ENCODE data around the gene PAK6. TPM values are rescaled to one million over a fixed set of nuclear protein-coding genes. Genes with fewer than 3 reads are reported as not detected.
A peak's percentile ranks its signal among the peaks of the same experiment; 100 is the strongest.

The PAK6 gene
- total RNA-seq, 4 donors from 2014 or later: 0.33 to 0.52 (median 0.45) TPM; not detected in 1

DNA sequence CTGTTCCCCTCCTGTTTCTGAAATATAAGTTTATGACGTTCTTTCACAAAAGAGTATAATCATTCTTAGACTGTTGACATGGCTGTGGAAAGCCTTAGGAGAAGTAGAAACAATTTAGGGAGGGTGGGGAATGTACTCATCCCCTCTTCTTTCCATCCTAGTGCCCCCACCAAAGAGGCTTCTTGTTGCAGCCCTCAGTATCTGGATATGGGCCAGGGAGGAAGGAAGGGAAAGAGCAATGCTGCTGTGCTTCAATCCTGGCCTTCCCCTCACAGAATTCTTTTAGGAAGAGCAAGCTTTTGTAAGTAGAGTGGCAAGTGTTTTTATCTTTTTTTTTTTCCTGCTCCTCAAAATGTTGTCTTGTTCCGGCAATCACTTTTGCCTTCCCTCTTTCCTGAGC lies 86.3 kb downstream of the PAK6 start:
- Histone ChIP-seq H3K27ac (replicated peaks in 1 of 4) (peak overlapping the region; percentile 92 to 98 (median 96)), H3K27me3 (no peaks in the 10 kb centered on the region), H3K9me3 (no peaks in the 10 kb centered on the region), H3K36me3 (peaks cover 0 to 5% (median 0%) of the 10 kb centered on the region in 4 donors), H3K4me1 (peaks cover 58 to 89% (median 82%) of the 10 kb centered on the region in 4 donors), H3K4me3 (peak overlapping the region; percentile 86 to 95 (median 95))
- DNase-seq (ENCODE audit: extremely low spot score): no peak
- intact Hi-C loops (cut with DNase I): no loop called here
- TF ChIP-seq, protein P1, sequence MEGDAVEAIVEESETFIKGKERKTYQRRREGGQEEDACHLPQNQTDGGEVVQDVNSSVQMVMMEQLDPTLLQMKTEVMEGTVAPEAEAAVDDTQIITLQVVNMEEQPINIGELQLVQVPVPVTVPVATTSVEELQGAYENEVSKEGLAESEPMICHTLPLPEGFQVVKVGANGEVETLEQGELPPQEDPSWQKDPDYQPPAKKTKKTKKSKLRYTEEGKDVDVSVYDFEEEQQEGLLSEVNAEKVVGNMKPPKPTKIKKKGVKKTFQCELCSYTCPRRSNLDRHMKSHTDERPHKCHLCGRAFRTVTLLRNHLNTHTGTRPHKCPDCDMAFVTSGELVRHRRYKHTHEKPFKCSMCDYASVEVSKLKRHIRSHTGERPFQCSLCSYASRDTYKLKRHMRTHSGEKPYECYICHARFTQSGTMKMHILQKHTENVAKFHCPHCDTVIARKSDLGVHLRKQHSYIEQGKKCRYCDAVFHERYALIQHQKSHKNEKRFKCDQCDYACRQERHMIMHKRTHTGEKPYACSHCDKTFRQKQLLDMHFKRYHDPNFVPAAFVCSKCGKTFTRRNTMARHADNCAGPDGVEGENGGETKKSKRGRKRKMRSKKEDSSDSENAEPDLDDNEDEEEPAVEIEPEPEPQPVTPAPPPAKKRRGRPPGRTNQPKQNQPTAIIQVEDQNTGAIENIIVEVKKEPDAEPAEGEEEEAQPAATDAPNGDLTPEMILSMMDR (IDR thresholded peaks at IDR 0.05): no peak
- TF ChIP-seq POLR2A (IDR thresholded peaks at IDR 0.05; ENCODE audit: low read depth) (no peak), POLR2AphosphoS5 (IDR thresholded peaks at IDR 0.05) (no peak), EP300 (IDR thresholded peaks at IDR 0.05) (no peak)
- WGBS: 43% methylated on average over 2 of the region's 2 CpGs

DNA sequence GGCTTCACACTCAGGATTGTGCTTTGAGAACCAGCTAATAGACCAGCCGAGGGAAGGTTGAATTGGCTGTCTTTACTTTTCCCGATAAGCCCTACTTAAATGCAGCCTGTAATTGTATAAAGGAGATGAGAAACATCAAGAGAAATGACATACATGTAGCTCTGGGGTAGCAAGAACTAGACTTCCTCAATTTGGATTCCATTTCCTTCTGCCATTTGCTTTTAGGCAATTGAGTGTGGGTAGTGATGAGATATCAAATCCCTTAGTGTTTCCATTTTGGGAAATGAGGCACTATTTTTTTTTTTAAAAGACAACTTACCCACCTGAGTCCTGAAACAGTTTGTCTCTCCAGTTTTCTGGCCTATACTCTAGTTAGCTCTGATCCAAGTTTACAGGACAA lies 86.8 kb downstream of the PAK6 start:
- TF ChIP-seq POLR2AphosphoS5 (IDR thresholded peaks at IDR 0.05): no peak
- no peak for TF ChIP-seq POLR2A (IDR thresholded peaks at IDR 0.05; ENCODE audit: low read depth)
- TF ChIP-seq, protein P1 (IDR thresholded peaks at IDR 0.05): no peak
- no peak for TF ChIP-seq EP300 (IDR thresholded peaks at IDR 0.05)
- Histone ChIP-seq H3K4me1 (peaks cover 63 to 91% (median 85%) of the 10 kb centered on the region in 4 donors), H3K27ac (replicated peaks in 1 of 4) (peak overlapping the region; percentile 92 to 98 (median 96)), H3K36me3 (peaks cover 0 to 5% (median 0%) of the 10 kb centered on the region in 4 donors), H3K27me3 (no peaks in the 10 kb centered on the region), H3K9me3 (no peaks in the 10 kb centered on the region), H3K4me3 (peak overlapping the region; percentile 86 to 95 (median 95))
- no peak for DNase-seq (ENCODE audit: extremely low spot score)
- intact Hi-C loops (cut with DNase I): no loop called here
- 65% methylated on average over 2 of the region's 2 CpGs for WGBS

Other genes with a start within 250 kb of the PAK6 start
- 100 to 1,000 TPM; 262 to 412 (median 301) TPM for gene SRP14, start 199.9 kb upstream of the PAK6 start, total RNA-seq
- gene BMF, start 130.2 kb upstream of the PAK6 start, total RNA-seq: 1 to 10 TPM; 4.6 to 8.3 (median 6.3) TPM
- gene BUB1B, start 78.0 kb upstream of the PAK6 start, total RNA-seq: 1 to 10 TPM in 1 of 4 donors, under 1 TPM in 2, not detected in 1; 0.06 to 1.3 (median 0.17) TPM
- gene ANKRD63, start 44.0 kb downstream of the PAK6 start, total RNA-seq: not detected
- gene PLCB2, start 68.9 kb downstream of the PAK6 start, total RNA-seq: 10 to 100 TPM in 1 of 4 donors, 1 to 10 TPM in 3; 5.8 to 13.3 (median 9.7) TPM
- 10 to 100 TPM; 39.0 to 41.3 (median 40.7) TPM for gene INAFM2, start 84.6 kb downstream of the PAK6 start, total RNA-seq
- 10 to 100 TPM; 22.9 to 82.6 (median 56.3) TPM for gene CCDC9B, start 101.9 kb downstream of the PAK6 start, total RNA-seq
- 1 to 10 TPM in 1 of 4 donors, not detected in 3; 1.8 TPM for gene PHGR1, start 112.0 kb downstream of the PAK6 start, total RNA-seq
- under 1 TPM; 0.13 to 0.42 (median 0.26) TPM for gene DISP2, start 119.2 kb downstream of the PAK6 start, total RNA-seq
- 10 to 100 TPM in 1 of 4 donors, 1 to 10 TPM in 3; 4.6 to 15.6 (median 6.4) TPM for gene KNSTRN, start 143.7 kb downstream of the PAK6 start, total RNA-seq
- gene IVD, start 166.7 kb downstream of the PAK6 start, total RNA-seq: 10 to 100 TPM; 38.8 to 50.7 (median 44.7) TPM
- 10 to 100 TPM; 11.6 to 29.6 (median 22.3) TPM for gene BAHD1, start 201.9 kb downstream of the PAK6 start, total RNA-seq
- gene CHST14, start 231.9 kb downstream of the PAK6 start, total RNA-seq: 10 to 100 TPM in 3 of 4 donors, 1 to 10 TPM in 1; 7.9 to 16.6 (median 12.5) TPM